IMR-90 (cell line): ENCODE data around the gene PFKP. TPM values are rescaled to one million over a fixed set of nuclear protein-coding genes. Genes with fewer than 3 reads are reported as not detected.

Source experiments
- ATAC-seq: fragments of 200-7000 bp; cut with Tn5 transposase; 2 replicates; pipeline ENCODE4 v1.9.1; 2020; ENCODE audit warnings: low read depth, mild to moderate bottlenecking, moderate library complexity
- BruUV-seq: library from RNA; stranded (reverse); fragments of 400-500 nt; replicated peaks from 2 replicates; lab custom pipeline; 2021; lab: Mats Ljungman, UMichigan
- CTCF ChIA-PET: fragments of 300-600 bp; formaldehyde crosslinking; extraction: SDS; loops from one replicate; lab custom pipeline; 2021; ENCODE audit warnings: antibody characterized with exemption; lab: Yijun Ruan, JAX
- POLR2A ChIA-PET: fragments of 300-600 bp; sonication (Branson Sonifier 250); formaldehyde crosslinking; loops from one replicate; lab custom pipeline; 2022; ENCODE audit warnings: antibody characterized with exemption; ENCODE audit not compliant: unreplicated experiment; lab: Charles Lee
- DNase-seq: peaks from one replicate; pipeline ENCODE4 v3.0.0; 2013
- H2AFZ ChIP-seq: replicated peaks from 2 replicates; pipeline ENCODE3; 2013; ENCODE audit warnings: low read length, mild to moderate bottlenecking; ENCODE audit not compliant: poor library complexity
- H2AK5ac ChIP-seq: 2 replicates; pipeline ENCODE4 v1.6.1; 2013; ENCODE audit warnings: low read depth, low read length, inconsistent platforms
- H2AK9ac ChIP-seq: replicated peaks from 2 replicates; pipeline ENCODE3; 2013; ENCODE audit warnings: mild to moderate bottlenecking, low read depth, low read length, moderate library complexity; ENCODE audit not compliant: poor library complexity
- H2BK120ac ChIP-seq: 2 replicates; pipeline ENCODE4 v1.6.1; 2013; ENCODE audit warnings: low read depth, low read length, inconsistent platforms
- H2BK15ac ChIP-seq: 3 replicates; pipeline ENCODE4 v1.6.1; 2013; ENCODE audit warnings: low read depth, low read length, inconsistent platforms
- H2BK20ac ChIP-seq: 2 replicates; pipeline ENCODE4 v1.6.1; 2013; ENCODE audit warnings: low read depth, mild to moderate bottlenecking, inconsistent platforms, low read length, moderate library complexity
- H2BK5ac ChIP-seq: 2 replicates; pipeline ENCODE4 v1.6.1; 2013; ENCODE audit warnings: mild to moderate bottlenecking, low read depth, low read length, inconsistent platforms; ENCODE audit not compliant: poor library complexity, severe bottlenecking
- H3K14ac ChIP-seq: replicated peaks from 2 replicates; pipeline ENCODE4 v1.6.1; 2013; ENCODE audit warnings: low read depth, low read length, inconsistent platforms
- H3K18ac ChIP-seq: 2 replicates; pipeline ENCODE4 v1.6.1; 2013; ENCODE audit warnings: low read depth, low read length, control low read depth
- H3K23ac ChIP-seq: 2 replicates; pipeline ENCODE4 v1.6.1; 2013; ENCODE audit warnings: low read depth, low read length, inconsistent platforms
- H3K27ac ChIP-seq: 2 replicates; pipeline ENCODE4 v1.5.1; 2013; ENCODE audit warnings: mild to moderate bottlenecking, control low read depth, low read length; ENCODE audit not compliant: insufficient read depth
- H3K27me3 ChIP-seq: 2 replicates; pipeline ENCODE4 v1.6.1; 2013; ENCODE audit warnings: low read length; ENCODE audit not compliant: control insufficient read depth, insufficient read depth
- H3K36me3 ChIP-seq: 2 replicates; pipeline ENCODE4 v1.6.1; 2013; ENCODE audit warnings: low read length, mixed read lengths; ENCODE audit not compliant: control insufficient read depth, insufficient read depth
- H3K4ac ChIP-seq: 2 replicates; pipeline ENCODE4 v1.6.1; 2013; ENCODE audit warnings: low read depth, low read length, inconsistent platforms
- H3K4me1 ChIP-seq: 2 replicates; pipeline ENCODE4 v1.6.1; 2013; ENCODE audit warnings: low read length, mixed read lengths; ENCODE audit not compliant: control insufficient read depth, insufficient read depth
- H3K4me2 ChIP-seq: 2 replicates; pipeline ENCODE4 v1.6.1; 2013; ENCODE audit warnings: low read depth, mild to moderate bottlenecking, control low read depth, low read length, moderate library complexity
- H3K4me3 ChIP-seq: 2 replicates; pipeline ENCODE4 v1.5.1; 2013; ENCODE audit warnings: low read depth, mild to moderate bottlenecking, control low read depth, low read length, moderate library complexity; ENCODE audit not compliant: insufficient read depth
- H3K56ac ChIP-seq: 2 replicates; pipeline ENCODE4 v1.6.1; 2013; ENCODE audit warnings: low read length, inconsistent platforms; ENCODE audit not compliant: insufficient read depth; ENCODE audit errors: extremely low read depth
- H3K79me1 ChIP-seq, 2 experiments: 2 replicates each; pipeline ENCODE4 v1.6.1; 2013; ENCODE audit warnings: low read length in 2 of 2, inconsistent platforms in 1 of 2, low read depth in 1 of 2
- H3K9ac ChIP-seq: 2 replicates; pipeline ENCODE4 v1.6.1; 2013; ENCODE audit warnings: low read depth, low read length, control low read depth
- H3K9me1 ChIP-seq: 2 replicates; pipeline ENCODE4 v1.6.1; 2013; ENCODE audit warnings: low read length, inconsistent platforms; ENCODE audit not compliant: insufficient read depth
- H3K9me3 ChIP-seq: 2 replicates; pipeline ENCODE4 v1.6.1; 2013; ENCODE audit warnings: low read length; ENCODE audit not compliant: control insufficient read depth, insufficient read depth
- H4K20me1 ChIP-seq: 2 replicates; pipeline ENCODE4 v1.6.1; 2013; ENCODE audit warnings: low read length, inconsistent platforms; ENCODE audit not compliant: insufficient read depth
- H4K5ac ChIP-seq: 2 replicates; pipeline ENCODE4 v1.6.1; 2013; ENCODE audit warnings: mild to moderate bottlenecking, low read depth, low read length, control low read depth
- H4K8ac ChIP-seq, 2 experiments: 2 replicates each; pipeline ENCODE4 v1.6.1; 2013; ENCODE audit warnings: low read depth in 2 of 2, low read length in 2 of 2, control low read depth in 1 of 2, inconsistent platforms in 1 of 2
- H4K91ac ChIP-seq: 2 replicates; pipeline ENCODE4 v1.6.1; 2013; ENCODE audit warnings: low read depth, low read length, inconsistent platforms; ENCODE audit not compliant: insufficient read depth
- BHLHE40 ChIP-seq: fragments of 150-350 bp; IDR thresholded peaks from 2 replicates; pipeline ENCODE4 v1.6.1; 2016; ENCODE audit warnings: mild to moderate bottlenecking, low read depth, low read length
- CEBPB ChIP-seq: IDR thresholded peaks from 2 replicates; pipeline ENCODE4 v1.6.1; 2012; ENCODE audit warnings: low read depth, low read length, improper control_type of control experiment
- FOS ChIP-seq: fragments of 150-350 bp; IDR thresholded peaks from 2 replicates; pipeline ENCODE4 v1.6.1; 2016; ENCODE audit warnings: low read depth, low read length
- MAFK ChIP-seq: IDR thresholded peaks from 2 replicates; pipeline ENCODE4 v1.6.1; 2012; ENCODE audit warnings: low read depth, low read length, improper control_type of control experiment
- MXI1 ChIP-seq: IDR thresholded peaks from 2 replicates; pipeline ENCODE4 v1.6.1; 2012; ENCODE audit warnings: low read depth, mild to moderate bottlenecking, low read length, moderate library complexity, borderline replicate concordance
- NFE2L2 ChIP-seq: fragments of 150-350 bp; IDR thresholded peaks from 2 replicates; pipeline ENCODE4 v1.6.1; 2016; ENCODE audit warnings: low read depth, mild to moderate bottlenecking, low read length
- POLR2A ChIP-seq: IDR thresholded peaks from 2 replicates; pipeline ENCODE4 v1.6.1; 2012; ENCODE audit warnings: mild to moderate bottlenecking, low read depth, low read length
- RAD21 ChIP-seq: IDR thresholded peaks from 2 replicates; pipeline ENCODE4 v1.6.1; 2012; ENCODE audit warnings: low read length, improper control_type of control experiment
- RCOR1 ChIP-seq: IDR thresholded peaks from 2 replicates; pipeline ENCODE4 v1.6.1; 2012; ENCODE audit warnings: mild to moderate bottlenecking, low read length, improper control_type of control experiment; ENCODE audit not compliant: insufficient replicate concordance
- RFX5 ChIP-seq: IDR thresholded peaks from 2 replicates; pipeline ENCODE4 v1.8.0; 2012; ENCODE audit warnings: low read depth, mild to moderate bottlenecking, low read length, moderate library complexity
- SMC3 ChIP-seq: fragments of 150-350 bp; IDR thresholded peaks from 2 replicates; pipeline ENCODE4 v1.6.1; 2016; ENCODE audit warnings: low read depth, mild to moderate bottlenecking, antibody characterized with exemption, low read length, moderate library complexity
- WGBS, 2 experiments: methylation state at CpG; one replicate each; pipeline versions ENCODE4 v1.1.5 to v1.1.7; 2013; ENCODE audit warnings: missing lambda C conversion rate in 2 of 2; ENCODE audit not compliant: insufficient read length in 1 of 2; ENCODE audit errors: extremely low coverage in 2 of 2; 5-methylcytosine and 5-hydroxymethylcytosine counted together
- dilution Hi-C: fragments of 300-500 bp; cut with HindIII; formaldehyde crosslinking; loops from one replicate; pipeline ENCODE4 v1.14.3; 2018; ENCODE audit warnings: low sequenced_read_pairs; ENCODE audit not compliant: unreplicated experiment
- in situ Hi-C: fragments of 300-500 bp; cut with MboI; formaldehyde crosslinking; loops from 3 replicates; pipeline ENCODE4 v1.14.3; 2019; ENCODE audit warnings: low sequenced_read_pairs, inconsistent platforms, mixed read lengths
- intact Hi-C: fragments of 100-400 bp; cut with micrococcal nuclease; formaldehyde crosslinking; loops from 2 replicates; pipeline ENCODE4 v1.10.0; 2022
- polyA plus RNA-seq, 3 experiments: library from polyadenylated mRNA; depleted of rRNA; stranded (reverse); fragments of >200 nt; gene quantifications; 2 replicates each; pipeline ENCODE4 v1.2.3, GENCODE V29; 2012; ENCODE audit warnings: low replicate concordance in 1 of 3
- total RNA-seq: library from RNA; depleted of rRNA; stranded (reverse); fragments of >200 nt; gene quantifications from 2 replicates; pipeline ENCODE4 v1.2.3, GENCODE V29; 2012
- TF ChIP-seq, protein P1 (sequence below): fragments of 150-350 bp; IDR thresholded peaks from 2 replicates; pipeline ENCODE4 v1.6.1; 2016; ENCODE audit warnings: low read depth, mild to moderate bottlenecking, low read length, moderate library complexity, borderline replicate concordance
- TF ChIP-seq, protein P2 (sequence below): fragments of 150-350 bp; IDR thresholded peaks from 2 replicates; pipeline ENCODE4 v1.6.1; 2017; ENCODE audit warnings: mild to moderate bottlenecking, antibody characterized with exemption, low read length, low read depth
- TF ChIP-seq, protein P3 (sequence below): conservative IDR thresholded peaks from 2 replicates; pipeline ENCODE4 v1.5.1; 2012; ENCODE audit warnings: mild to moderate bottlenecking, low read depth, low read length, improper control_type of control experiment

PFKP gene
- total and polyA plus RNA-seq, 2 of the 4 experiments (the other 2 are of a cell fraction) = 223 to 294 TPM

DNA sequence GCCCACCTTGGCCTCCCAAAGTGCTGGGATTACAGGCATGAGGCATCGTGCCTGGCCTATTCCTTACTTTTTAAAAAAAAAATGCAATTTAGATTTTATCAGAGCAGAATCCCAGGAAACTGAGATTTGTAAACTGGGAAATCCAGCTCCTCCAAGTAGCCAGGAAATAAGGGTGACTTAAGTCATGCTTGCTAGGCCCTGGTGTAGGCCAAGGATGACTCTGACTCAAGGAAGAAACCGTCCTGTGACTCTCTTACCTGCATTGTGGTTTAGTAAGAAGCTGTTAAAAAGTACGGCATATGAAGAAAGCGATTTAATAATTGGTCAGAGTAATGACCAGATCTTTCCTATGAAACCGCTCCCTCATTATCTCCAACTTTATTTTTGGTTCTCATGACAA is 10.2 kb downstream of the PFKP start:
- H4K20me1 ChIP-seq = peaks cover 88% of the 10 kb centered on the region
- H3K18ac ChIP-seq = no peak overlapping the region
- no peak overlapping the region for H3K4me3 ChIP-seq
- peaks cover 45% of the 10 kb centered on the region for H3K36me3 ChIP-seq
- no peak overlapping the region for H3K23ac ChIP-seq
- POLR2A ChIA-PET = no interaction called here
- CTCF ChIA-PET = no interaction called here
- no peak overlapping the region for H3K14ac ChIP-seq
- H3K9ac ChIP-seq = no peak overlapping the region
- no peak overlapping the region for H4K91ac ChIP-seq
- no peak for TF ChIP-seq RCOR1
- TF ChIP-seq NFE2L2 = no peak
- no peak for TF ChIP-seq RAD21
- no peak for TF ChIP-seq MAFK
- TF ChIP-seq RFX5 = no peak
- TF ChIP-seq CEBPB = no peak
- TF ChIP-seq POLR2A = no peak
- TF ChIP-seq, protein P1, sequence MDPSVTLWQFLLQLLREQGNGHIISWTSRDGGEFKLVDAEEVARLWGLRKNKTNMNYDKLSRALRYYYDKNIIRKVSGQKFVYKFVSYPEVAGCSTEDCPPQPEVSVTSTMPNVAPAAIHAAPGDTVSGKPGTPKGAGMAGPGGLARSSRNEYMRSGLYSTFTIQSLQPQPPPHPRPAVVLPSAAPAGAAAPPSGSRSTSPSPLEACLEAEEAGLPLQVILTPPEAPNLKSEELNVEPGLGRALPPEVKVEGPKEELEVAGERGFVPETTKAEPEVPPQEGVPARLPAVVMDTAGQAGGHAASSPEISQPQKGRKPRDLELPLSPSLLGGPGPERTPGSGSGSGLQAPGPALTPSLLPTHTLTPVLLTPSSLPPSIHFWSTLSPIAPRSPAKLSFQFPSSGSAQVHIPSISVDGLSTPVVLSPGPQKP = no peak
- TF ChIP-seq SMC3 = no peak
- TF ChIP-seq MXI1 = no peak
- TF ChIP-seq BHLHE40 = no peak
- TF ChIP-seq, protein P2, sequence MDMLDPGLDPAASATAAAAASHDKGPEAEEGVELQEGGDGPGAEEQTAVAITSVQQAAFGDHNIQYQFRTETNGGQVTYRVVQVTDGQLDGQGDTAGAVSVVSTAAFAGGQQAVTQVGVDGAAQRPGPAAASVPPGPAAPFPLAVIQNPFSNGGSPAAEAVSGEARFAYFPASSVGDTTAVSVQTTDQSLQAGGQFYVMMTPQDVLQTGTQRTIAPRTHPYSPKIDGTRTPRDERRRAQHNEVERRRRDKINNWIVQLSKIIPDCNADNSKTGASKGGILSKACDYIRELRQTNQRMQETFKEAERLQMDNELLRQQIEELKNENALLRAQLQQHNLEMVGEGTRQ = no peak
- TF ChIP-seq, protein P3, sequence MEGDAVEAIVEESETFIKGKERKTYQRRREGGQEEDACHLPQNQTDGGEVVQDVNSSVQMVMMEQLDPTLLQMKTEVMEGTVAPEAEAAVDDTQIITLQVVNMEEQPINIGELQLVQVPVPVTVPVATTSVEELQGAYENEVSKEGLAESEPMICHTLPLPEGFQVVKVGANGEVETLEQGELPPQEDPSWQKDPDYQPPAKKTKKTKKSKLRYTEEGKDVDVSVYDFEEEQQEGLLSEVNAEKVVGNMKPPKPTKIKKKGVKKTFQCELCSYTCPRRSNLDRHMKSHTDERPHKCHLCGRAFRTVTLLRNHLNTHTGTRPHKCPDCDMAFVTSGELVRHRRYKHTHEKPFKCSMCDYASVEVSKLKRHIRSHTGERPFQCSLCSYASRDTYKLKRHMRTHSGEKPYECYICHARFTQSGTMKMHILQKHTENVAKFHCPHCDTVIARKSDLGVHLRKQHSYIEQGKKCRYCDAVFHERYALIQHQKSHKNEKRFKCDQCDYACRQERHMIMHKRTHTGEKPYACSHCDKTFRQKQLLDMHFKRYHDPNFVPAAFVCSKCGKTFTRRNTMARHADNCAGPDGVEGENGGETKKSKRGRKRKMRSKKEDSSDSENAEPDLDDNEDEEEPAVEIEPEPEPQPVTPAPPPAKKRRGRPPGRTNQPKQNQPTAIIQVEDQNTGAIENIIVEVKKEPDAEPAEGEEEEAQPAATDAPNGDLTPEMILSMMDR = no peak
- no peak for TF ChIP-seq FOS
- no TSS peak for BruUV-seq
- dilution Hi-C loops = no loop called here
- no CpG with 5 or more reads among the region's 5 CpGs for WGBS, 2 experiments
- no peak overlapping the region for H2BK20ac ChIP-seq
- H4K5ac ChIP-seq = no peak overlapping the region
- H4K8ac ChIP-seq = no peak overlapping the region
- H3K27me3 ChIP-seq = no peaks in the 10 kb centered on the region
- H3K4ac ChIP-seq = no peak overlapping the region
- no peak for DNase-seq
- intact Hi-C loops = no loop called here
- no peak overlapping the region for H3K4me2 ChIP-seq
- H3K56ac ChIP-seq = no peak overlapping the region
- in situ Hi-C loops = no loop called here
- no peak overlapping the region for H2BK120ac ChIP-seq
- H2AK5ac ChIP-seq = no peak overlapping the region
- H2AFZ ChIP-seq = no peak overlapping the region
- H2AK9ac ChIP-seq = no peak overlapping the region
- peaks cover 14 to 83% of the 10 kb centered on the region in 2 experiments for H3K79me1 ChIP-seq
- H3K9me3 ChIP-seq = no peaks in the 10 kb centered on the region
- no peak overlapping the region for H2BK15ac ChIP-seq
- peaks cover 33% of the 10 kb centered on the region for H3K9me1 ChIP-seq
- no peak overlapping the region for H2BK5ac ChIP-seq
- H3K4me1 ChIP-seq = peaks cover 11% of the 10 kb centered on the region
- H3K27ac ChIP-seq = no peak overlapping the region
- ATAC-seq = no peak
